ENCODE measurements around the gene PBX4.

DNA sequence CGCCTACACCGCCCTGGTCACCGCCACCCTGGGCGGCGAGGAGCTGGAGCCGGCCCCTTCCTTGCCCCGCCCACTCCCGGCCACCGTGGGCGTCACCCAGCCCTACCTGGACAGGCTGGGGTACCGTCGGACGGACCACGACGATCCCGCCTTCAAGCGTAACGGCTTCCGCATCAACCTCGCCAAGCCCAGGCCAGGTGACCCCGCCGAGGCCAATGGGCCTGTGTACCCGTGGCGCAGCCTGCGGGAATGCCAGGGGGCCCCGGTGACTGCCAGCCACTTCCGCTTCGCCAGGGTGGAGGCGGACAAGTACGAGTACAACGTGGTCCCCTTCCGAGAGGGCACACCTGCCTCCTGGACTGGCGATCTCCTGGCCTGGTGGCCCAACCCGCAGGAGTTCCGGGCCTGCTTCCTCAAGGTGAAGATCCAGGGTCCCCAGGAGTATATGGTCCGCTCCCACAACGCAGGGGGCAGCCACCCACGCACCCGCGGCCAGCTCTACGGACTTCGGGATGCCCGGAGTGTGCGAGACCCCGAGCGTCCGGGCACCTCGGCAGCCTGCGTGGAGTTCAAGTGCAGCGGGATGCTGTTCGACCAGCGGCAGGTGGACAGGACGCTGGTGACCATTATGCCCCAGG is 73.4 kb downstream of the PBX4 start:
- TF ChIP-seq, protein P1, sequence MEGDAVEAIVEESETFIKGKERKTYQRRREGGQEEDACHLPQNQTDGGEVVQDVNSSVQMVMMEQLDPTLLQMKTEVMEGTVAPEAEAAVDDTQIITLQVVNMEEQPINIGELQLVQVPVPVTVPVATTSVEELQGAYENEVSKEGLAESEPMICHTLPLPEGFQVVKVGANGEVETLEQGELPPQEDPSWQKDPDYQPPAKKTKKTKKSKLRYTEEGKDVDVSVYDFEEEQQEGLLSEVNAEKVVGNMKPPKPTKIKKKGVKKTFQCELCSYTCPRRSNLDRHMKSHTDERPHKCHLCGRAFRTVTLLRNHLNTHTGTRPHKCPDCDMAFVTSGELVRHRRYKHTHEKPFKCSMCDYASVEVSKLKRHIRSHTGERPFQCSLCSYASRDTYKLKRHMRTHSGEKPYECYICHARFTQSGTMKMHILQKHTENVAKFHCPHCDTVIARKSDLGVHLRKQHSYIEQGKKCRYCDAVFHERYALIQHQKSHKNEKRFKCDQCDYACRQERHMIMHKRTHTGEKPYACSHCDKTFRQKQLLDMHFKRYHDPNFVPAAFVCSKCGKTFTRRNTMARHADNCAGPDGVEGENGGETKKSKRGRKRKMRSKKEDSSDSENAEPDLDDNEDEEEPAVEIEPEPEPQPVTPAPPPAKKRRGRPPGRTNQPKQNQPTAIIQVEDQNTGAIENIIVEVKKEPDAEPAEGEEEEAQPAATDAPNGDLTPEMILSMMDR (IDR thresholded peaks at IDR 0.05) = no peak
- no peak for TF ChIP-seq POLR2A (IDR thresholded peaks at IDR 0.05)

Measured in heart left ventricle (tissue), 13 donors.